ENCODE data around the gene CCL28. TPM values are rescaled to one million over a fixed set of nuclear protein-coding genes. Genes with fewer than 3 reads are reported as not detected.

Gene CCL28
- total and polyA plus RNA-seq, 2 of the 13 experiments (the other 11 are each of a cell fraction or from before 2014, with no cell fraction given) = 0.03 TPM; not detected in 1

DNA sequence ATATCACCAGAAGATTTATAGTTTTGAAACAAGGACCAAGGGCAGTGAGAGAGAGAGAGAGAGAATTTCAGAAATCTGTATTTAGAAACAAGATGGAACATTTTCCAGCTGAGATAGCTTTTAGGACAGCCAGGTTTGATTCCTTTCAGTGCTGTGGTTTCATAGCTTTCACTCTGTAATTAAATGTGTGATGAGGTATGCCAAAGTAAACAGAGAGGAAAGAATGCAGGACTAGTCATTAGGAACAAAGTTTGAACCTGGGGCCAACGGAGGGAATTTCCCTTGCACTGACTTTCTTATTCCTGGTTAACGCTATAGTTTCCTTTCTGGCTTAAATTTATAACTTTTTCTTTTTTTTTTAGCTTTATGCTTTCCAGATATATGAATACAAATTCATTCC is 10.0 kb upstream of the CCL28 start (continued):
- TF ChIP-seq, protein P1, sequence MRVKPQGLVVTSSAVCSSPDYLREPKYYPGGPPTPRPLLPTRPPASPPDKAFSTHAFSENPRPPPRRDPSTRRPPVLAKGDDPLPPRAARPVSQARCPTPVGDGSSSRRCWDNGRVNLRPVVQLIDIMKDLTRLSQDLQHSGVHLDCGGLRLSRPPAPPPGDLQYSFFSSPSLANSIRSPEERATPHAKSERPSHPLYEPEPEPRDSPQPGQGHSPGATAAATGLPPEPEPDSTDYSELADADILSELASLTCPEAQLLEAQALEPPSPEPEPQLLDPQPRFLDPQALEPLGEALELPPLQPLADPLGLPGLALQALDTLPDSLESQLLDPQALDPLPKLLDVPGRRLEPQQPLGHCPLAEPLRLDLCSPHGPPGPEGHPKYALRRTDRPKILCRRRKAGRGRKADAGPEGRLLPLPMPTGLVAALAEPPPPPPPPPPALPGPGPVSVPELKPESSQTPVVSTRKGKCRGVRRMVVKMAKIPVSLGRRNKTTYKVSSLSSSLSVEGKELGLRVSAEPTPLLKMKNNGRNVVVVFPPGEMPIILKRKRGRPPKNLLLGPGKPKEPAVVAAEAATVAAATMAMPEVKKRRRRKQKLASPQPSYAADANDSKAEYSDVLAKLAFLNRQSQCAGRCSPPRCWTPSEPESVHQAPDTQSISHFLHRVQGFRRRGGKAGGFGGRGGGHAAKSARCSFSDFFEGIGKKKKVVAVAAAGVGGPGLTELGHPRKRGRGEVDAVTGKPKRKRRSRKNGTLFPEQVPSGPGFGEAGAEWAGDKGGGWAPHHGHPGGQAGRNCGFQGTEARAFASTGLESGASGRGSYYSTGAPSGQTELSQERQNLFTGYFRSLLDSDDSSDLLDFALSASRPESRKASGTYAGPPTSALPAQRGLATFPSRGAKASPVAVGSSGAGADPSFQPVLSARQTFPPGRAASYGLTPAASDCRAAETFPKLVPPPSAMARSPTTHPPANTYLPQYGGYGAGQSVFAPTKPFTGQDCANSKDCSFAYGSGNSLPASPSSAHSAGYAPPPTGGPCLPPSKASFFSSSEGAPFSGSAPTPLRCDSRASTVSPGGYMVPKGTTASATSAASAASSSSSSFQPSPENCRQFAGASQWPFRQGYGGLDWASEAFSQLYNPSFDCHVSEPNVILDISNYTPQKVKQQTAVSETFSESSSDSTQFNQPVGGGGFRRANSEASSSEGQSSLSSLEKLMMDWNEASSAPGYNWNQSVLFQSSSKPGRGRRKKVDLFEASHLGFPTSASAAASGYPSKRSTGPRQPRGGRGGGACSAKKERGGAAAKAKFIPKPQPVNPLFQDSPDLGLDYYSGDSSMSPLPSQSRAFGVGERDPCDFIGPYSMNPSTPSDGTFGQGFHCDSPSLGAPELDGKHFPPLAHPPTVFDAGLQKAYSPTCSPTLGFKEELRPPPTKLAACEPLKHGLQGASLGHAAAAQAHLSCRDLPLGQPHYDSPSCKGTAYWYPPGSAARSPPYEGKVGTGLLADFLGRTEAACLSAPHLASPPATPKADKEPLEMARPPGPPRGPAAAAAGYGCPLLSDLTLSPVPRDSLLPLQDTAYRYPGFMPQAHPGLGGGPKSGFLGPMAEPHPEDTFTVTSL (CRISPR knock-in tag; IDR thresholded peaks at IDR 0.05; ENCODE audit: borderline replicate concordance) = peak; percentile 70; the same call in 1 of the 2 replicates
- peak; percentile 80; the same call in 1 of the 2 replicates for TF ChIP-seq MIXL1 (CRISPR knock-in tag; IDR thresholded peaks at IDR 0.05)
- TF ChIP-seq SOX13 (IDR thresholded peaks at IDR 0.05) = no peak
- TF ChIP-seq SOX13 (CRISPR knock-in tag; conservative IDR thresholded peaks at IDR 0.05 in 1 of 2, IDR thresholded peaks at IDR 0.05 in 1 of 2) = 0 out of 4 replicates have a peak, but pooled peaks of 1 of the 2 experiments have one; percentile 44
- peak; percentile 37; the same call in 1 of the 2 replicates for TF ChIP-seq HMG20A (CRISPR knock-in tag; IDR thresholded peaks at IDR 0.05; ENCODE audit: borderline replicate concordance)
- no peak for TF ChIP-seq ZNF703 (CRISPR knock-in tag; IDR thresholded peaks at IDR 0.05; ENCODE audit: borderline replicate concordance)
- TF ChIP-seq, protein P2, sequence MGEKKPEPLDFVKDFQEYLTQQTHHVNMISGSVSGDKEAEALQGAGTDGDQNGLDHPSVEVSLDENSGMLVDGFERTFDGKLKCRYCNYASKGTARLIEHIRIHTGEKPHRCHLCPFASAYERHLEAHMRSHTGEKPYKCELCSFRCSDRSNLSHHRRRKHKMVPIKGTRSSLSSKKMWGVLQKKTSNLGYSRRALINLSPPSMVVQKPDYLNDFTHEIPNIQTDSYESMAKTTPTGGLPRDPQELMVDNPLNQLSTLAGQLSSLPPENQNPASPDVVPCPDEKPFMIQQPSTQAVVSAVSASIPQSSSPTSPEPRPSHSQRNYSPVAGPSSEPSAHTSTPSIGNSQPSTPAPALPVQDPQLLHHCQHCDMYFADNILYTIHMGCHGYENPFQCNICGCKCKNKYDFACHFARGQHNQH (CRISPR knock-in tag; IDR thresholded peaks at IDR 0.05) = no peak
- TF ChIP-seq FOXJ3 (CRISPR knock-in tag; IDR thresholded peaks at IDR 0.05; ENCODE audit: borderline replicate concordance) = no peak
- no peak for TF ChIP-seq ZBTB7A (CRISPR knock-in tag; IDR thresholded peaks at IDR 0.05)
- no peak for TF ChIP-seq HMG20B (CRISPR knock-in tag; conservative IDR thresholded peaks at IDR 0.05)
- no peak for TF ChIP-seq FLYWCH1 (CRISPR knock-in tag; IDR thresholded peaks at IDR 0.05)
- TF ChIP-seq ZNF772 (CRISPR knock-in tag; IDR thresholded peaks at IDR 0.05) = no peak
- TF ChIP-seq ZNF44 (CRISPR knock-in tag; IDR thresholded peaks at IDR 0.05) = no peak
- peak in 1 of 2 experiments; percentile 38; a peak in 2 of 4 replicates for TF ChIP-seq EP300 (IDR thresholded peaks at IDR 0.05; ENCODE audit: low read depth in 2 of 2, low read length in 2 of 2)
- TF ChIP-seq EP300 (CRISPR knock-in tag; IDR thresholded peaks at IDR 0.05; ENCODE audit: borderline replicate concordance) = no peak
- TF ChIP-seq WIZ (CRISPR knock-in tag; IDR thresholded peaks at IDR 0.05) = no peak
- TF ChIP-seq ZNF547 (CRISPR knock-in tag; IDR thresholded peaks at IDR 0.05) = no peak
- no peak for TF ChIP-seq ZMAT3 (CRISPR knock-in tag; conservative IDR thresholded peaks at IDR 0.05)
- TF ChIP-seq ZNF761 (CRISPR knock-in tag; conservative IDR thresholded peaks at IDR 0.05) = no peak
- no peak for TF ChIP-seq ZNF839 (CRISPR knock-in tag; IDR thresholded peaks at IDR 0.05; ENCODE audit: borderline replicate concordance)
- no peak for TF ChIP-seq ZMYM4 (CRISPR knock-in tag; IDR thresholded peaks at IDR 0.05)
- no peak for TF ChIP-seq ZNF484 (CRISPR knock-in tag; IDR thresholded peaks at IDR 0.05; ENCODE audit: borderline replicate concordance, low read depth)
- peak; percentile 66 for TF ChIP-seq ELF3 (CRISPR knock-in tag; IDR thresholded peaks at IDR 0.05)
- TF ChIP-seq, protein P3, sequence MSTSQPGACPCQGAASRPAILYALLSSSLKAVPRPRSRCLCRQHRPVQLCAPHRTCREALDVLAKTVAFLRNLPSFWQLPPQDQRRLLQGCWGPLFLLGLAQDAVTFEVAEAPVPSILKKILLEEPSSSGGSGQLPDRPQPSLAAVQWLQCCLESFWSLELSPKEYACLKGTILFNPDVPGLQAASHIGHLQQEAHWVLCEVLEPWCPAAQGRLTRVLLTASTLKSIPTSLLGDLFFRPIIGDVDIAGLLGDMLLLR (CRISPR knock-in tag; IDR thresholded peaks at IDR 0.05) = no peak
- TF ChIP-seq ZFP36L1 (CRISPR knock-in tag; IDR thresholded peaks at IDR 0.05) = no peak

Measured in HepG2 (cell line).